ENCODE results near the gene ZNF584.
"Not testable (repeated sequence)": the region's sequence is repeated elsewhere in the genome, so short reads cannot be mapped to it uniquely, and the experiment has no call there.

Gene ZNF584

GRCh38 chr19:58386576-58387337 lies 21.7 kb upstream of the ZNF584 start, which contains the start of gene RPS5:
RPS5 (plus strand) TSS chr19:58387269; CDS start chr19:58388138, 869 bp downstream.
- peak; percentile 91 to 92 (median 92) for DNase-seq

- no peak for DNase-seq
These were observed 20.9 kb upstream of the ZNF584 start for GRCh38 chr19:58387338-58388174.

- DNase-seq: no peak
These were observed 20.3 kb upstream of the ZNF584 start for GRCh38 chr19:58388175-58388526.

GRCh38 chr19:58392945-58393724 lies 15.3 kb upstream of the ZNF584 start:
- no peak for DNase-seq

GRCh38 chr19:58393725-58394033 lies 14.8 kb upstream of the ZNF584 start:
- DNase-seq: no peak

- no peak for DNase-seq
These were observed 13.6 kb upstream of the ZNF584 start for GRCh38 chr19:58394821-58395219.

- DNase-seq: no peak
These were observed 13.1 kb upstream of the ZNF584 start, which contains the start of gene RNF225 for GRCh38 chr19:58395220-58395978. RNF225 (plus strand) TSS chr19:58395656; CDS start chr19:58396090, 434 bp downstream.

- no peak for DNase-seq
These were observed 12.3 kb upstream of the ZNF584 start for GRCh38 chr19:58395979-58396627.

GRCh38 chr19:58396691-58397532 lies 11.5 kb upstream of the ZNF584 start:
- DNase-seq: no peak

GRCh38 chr19:58397533-58398037 lies 10.9 kb upstream of the ZNF584 start:
- DNase-seq: no peak

GRCh38 chr19:58398087-58398486 lies 10.4 kb upstream of the ZNF584 start:
- DNase-seq: no peak

- no peak for DNase-seq
These were observed 9.9 kb upstream of the ZNF584 start for GRCh38 chr19:58398545-58398944.

- DNase-seq: no peak
These were observed 8.5 kb upstream of the ZNF584 start for GRCh38 chr19:58399903-58400302.

GRCh38 chr19:58400316-58400915 lies 8.0 kb upstream of the ZNF584 start:
- no peak for DNase-seq

GRCh38 chr19:58400916-58401839 lies 7.3 kb upstream of the ZNF584 start:
- DNase-seq: peak; percentile 92 to 98 (median 98)

GRCh38 chr19:58401840-58402421 lies 6.5 kb upstream of the ZNF584 start:
- no peak for DNase-seq

GRCh38 chr19:58403920-58404478 lies 4.5 kb upstream of the ZNF584 start:
- not testable (repeated sequence) for DNase-seq
